OCI-LY7 (cell line): ENCODE results near the gene RAPGEF2. TPM values are rescaled to one million over a fixed set of nuclear protein-coding genes. Genes with fewer than 3 reads are reported as not detected.

ENCODE experiments used
- BruUV-seq: library from RNA; stranded (reverse); fragments of 400-500 nt; replicated peaks from 2 replicates; lab custom pipeline; 2021; lab: Mats Ljungman, UMichigan
- CTCF ChIA-PET: fragments of 300-600 bp; sonication (Branson Sonifier 250); formaldehyde crosslinking; loops from one replicate; lab custom pipeline; 2022; ENCODE audit warnings: antibody characterized with exemption; ENCODE audit not compliant: unreplicated experiment; lab: Charles Lee
- POLR2A ChIA-PET: fragments of 300-600 bp; sonication (Branson Sonifier 250); formaldehyde crosslinking; loops from one replicate; lab custom pipeline; 2022; ENCODE audit warnings: antibody characterized with exemption; lab: Charles Lee
- DNase-seq: peaks from one replicate; pipeline ENCODE4 v3.0.0-alpha.2; 2015; ENCODE audit warnings: low spot score
- H2AFZ ChIP-seq: fragments of 200-600 bp; sonication (generic), shearing (Covaris generic); 2 replicates; pipeline ENCODE4 v1.6.1; 2014; ENCODE audit warnings: mild to moderate bottlenecking, antibody characterized with exemption, low read length, moderate library complexity
- H3K27ac ChIP-seq: fragments of 200-600 bp; sonication (generic); 2 replicates; pipeline ENCODE4 v1.5.1; 2014; ENCODE audit warnings: mixed run types, low read depth, mild to moderate bottlenecking, moderate library complexity, low read length, inconsistent platforms; ENCODE audit not compliant: poor library complexity, severe bottlenecking
- H3K36me3 ChIP-seq: fragments of 200-600 bp; sonication (generic); 2 replicates; pipeline ENCODE4 v1.6.1; 2014; ENCODE audit warnings: mild to moderate bottlenecking, antibody characterized with exemption, low read length, moderate library complexity, mixed read lengths; ENCODE audit not compliant: insufficient read depth
- H3K4me1 ChIP-seq: fragments of 200-600 bp; sonication (generic); 2 replicates; pipeline ENCODE4 v1.5.1; 2014; ENCODE audit warnings: mild to moderate bottlenecking, low read length; ENCODE audit not compliant: insufficient read depth, poor library complexity, severe bottlenecking
- H3K4me2 ChIP-seq: fragments of 200-600 bp; sonication (generic); 2 replicates; pipeline ENCODE4 v1.6.1; 2014; ENCODE audit warnings: mild to moderate bottlenecking, low read length
- H3K4me3 ChIP-seq: fragments of 200-600 bp; sonication (generic); 2 replicates; pipeline ENCODE4 v1.5.1; 2014; ENCODE audit warnings: mild to moderate bottlenecking, low read depth, low read length; ENCODE audit not compliant: poor library complexity, severe bottlenecking
- H3K79me2 ChIP-seq: fragments of 200-600 bp; sonication (generic); 2 replicates; pipeline ENCODE4 v1.6.1; 2016; ENCODE audit warnings: low read depth, mild to moderate bottlenecking, low read length, moderate library complexity, mixed read lengths; ENCODE audit not compliant: insufficient read depth
- H3K9me2 ChIP-seq: fragments of 200-600 bp; sonication (generic); 2 replicates; pipeline ENCODE4 v1.6.1; 2016; ENCODE audit warnings: mild to moderate bottlenecking, low read length, mixed read lengths; ENCODE audit not compliant: insufficient read depth
- H3K9me3 ChIP-seq: fragments of 200-600 bp; sonication (generic); 2 replicates; pipeline ENCODE4 v1.6.1; 2014; ENCODE audit warnings: mild to moderate bottlenecking, mixed run types, low read length, mixed read lengths
- H4K20me1 ChIP-seq: fragments of 200-600 bp; sonication (generic); 2 replicates; pipeline ENCODE4 v1.6.1; 2014; ENCODE audit warnings: mild to moderate bottlenecking, antibody characterized with exemption, low read length, moderate library complexity, mixed read lengths; ENCODE audit not compliant: insufficient read depth
- EZH2phosphoT487 ChIP-seq: fragments of 200-600 bp; sonication (generic); IDR thresholded peaks from 2 replicates; pipeline ENCODE4 v1.6.1; 2018; ENCODE audit warnings: low read depth, borderline replicate concordance, mild to moderate bottlenecking, mixed run types, antibody characterized with exemption, low read length, moderate library complexity, mixed read lengths
- intact Hi-C: fragments of 100-400 bp; cut with micrococcal nuclease; formaldehyde crosslinking; loops from one replicate; pipeline ENCODE4 v1.10.0; 2022; ENCODE audit not compliant: unreplicated experiment
- total RNA-seq, 2 experiments: library from RNA; depleted of rRNA in 1 of 2; stranded (reverse); fragments of >200 nt in 1 of 2; shearing (Covaris generic) in 1 of 2; gene quantifications; 2 replicates each; pipeline ENCODE4 v1.2.3, GENCODE V29; 2014 to 2022
- TF ChIP-seq, protein P1 (sequence below): fragments of 200-600 bp; sonication (generic); conservative IDR thresholded peaks from 2 replicates; pipeline ENCODE4 v1.5.1; 2014; ENCODE audit warnings: mild to moderate bottlenecking, antibody characterized with exemption, low read length, moderate library complexity, mixed read lengths

RAPGEF2 gene
- total RNA-seq, 2 experiments from 2014 or later, result 4.6 to 6.5 TPM

DNA sequence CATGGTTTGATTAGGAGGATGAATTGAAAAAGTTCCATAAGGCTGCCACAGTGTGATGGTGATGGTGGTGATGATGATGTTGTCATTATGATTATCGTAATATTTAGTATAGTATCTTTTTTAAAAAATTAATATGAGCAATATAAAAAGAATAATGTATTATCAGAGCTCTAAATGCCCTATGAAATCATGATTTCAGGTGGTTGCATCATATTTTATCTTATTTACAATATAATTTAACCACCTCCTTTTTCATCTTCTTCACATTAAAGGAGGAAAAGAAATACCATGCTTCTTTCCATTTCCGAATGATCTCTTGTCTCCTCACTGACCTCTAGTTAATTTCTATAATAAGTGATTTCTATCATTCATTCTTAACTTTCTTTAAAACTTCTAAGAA is 225.9 kb downstream of the RAPGEF2 start:
- Histone ChIP-seq H2AFZ (no peak overlapping the region), H3K36me3 (no peaks in the 10 kb centered on the region), H4K20me1 (no peaks in the 10 kb centered on the region), H3K27ac (no peak overlapping the region), H3K9me3 (no peaks in the 10 kb centered on the region), H3K79me2 (no peaks in the 10 kb centered on the region), H3K4me3 (no peak overlapping the region), H3K9me2 (no peaks in the 10 kb centered on the region), H3K4me2 (no peak overlapping the region), H3K4me1 (no peaks in the 10 kb centered on the region)
- no TSS peak for BruUV-seq
- TF ChIP-seq, protein P1, sequence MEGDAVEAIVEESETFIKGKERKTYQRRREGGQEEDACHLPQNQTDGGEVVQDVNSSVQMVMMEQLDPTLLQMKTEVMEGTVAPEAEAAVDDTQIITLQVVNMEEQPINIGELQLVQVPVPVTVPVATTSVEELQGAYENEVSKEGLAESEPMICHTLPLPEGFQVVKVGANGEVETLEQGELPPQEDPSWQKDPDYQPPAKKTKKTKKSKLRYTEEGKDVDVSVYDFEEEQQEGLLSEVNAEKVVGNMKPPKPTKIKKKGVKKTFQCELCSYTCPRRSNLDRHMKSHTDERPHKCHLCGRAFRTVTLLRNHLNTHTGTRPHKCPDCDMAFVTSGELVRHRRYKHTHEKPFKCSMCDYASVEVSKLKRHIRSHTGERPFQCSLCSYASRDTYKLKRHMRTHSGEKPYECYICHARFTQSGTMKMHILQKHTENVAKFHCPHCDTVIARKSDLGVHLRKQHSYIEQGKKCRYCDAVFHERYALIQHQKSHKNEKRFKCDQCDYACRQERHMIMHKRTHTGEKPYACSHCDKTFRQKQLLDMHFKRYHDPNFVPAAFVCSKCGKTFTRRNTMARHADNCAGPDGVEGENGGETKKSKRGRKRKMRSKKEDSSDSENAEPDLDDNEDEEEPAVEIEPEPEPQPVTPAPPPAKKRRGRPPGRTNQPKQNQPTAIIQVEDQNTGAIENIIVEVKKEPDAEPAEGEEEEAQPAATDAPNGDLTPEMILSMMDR, result no peak
- TF ChIP-seq EZH2phosphoT487, result no peak
- DNase-seq, result no peak
- ChIA-PET CTCF (no interaction called here), POLR2A (interaction anchor here (0.5 kb wide), 1 partner anchor 46 kb away, joined by 3 read pairs; no protein-coding TSS in a partner anchor)
- intact Hi-C loops, result no loop called here

GRCh38 chr4:159334461-159334860 is 231.6 kb downstream of the RAPGEF2 start:
- Histone ChIP-seq H3K4me3 (no peak overlapping the region), H3K4me2 (no peak overlapping the region), H3K27ac (no peak overlapping the region), H3K9me2 (no peaks in the 10 kb centered on the region), H3K4me1 (no peaks in the 10 kb centered on the region), H3K36me3 (no peaks in the 10 kb centered on the region), H3K79me2 (no peaks in the 10 kb centered on the region), H2AFZ (no peak overlapping the region), H4K20me1 (no peaks in the 10 kb centered on the region), H3K9me3 (no peaks in the 10 kb centered on the region)
- intact Hi-C loops, result no loop called here
- ChIA-PET POLR2A (interaction anchor here (0.6 to 1.0 kb wide), 5 partner anchors 9 to 104 kb away, joined by 3 to 7 read pairs (median 4); no protein-coding TSS in a partner anchor), CTCF (no interaction called here)
- DNase-seq, result no peak
- TF ChIP-seq, protein P1, result no peak
- no peak for TF ChIP-seq EZH2phosphoT487
- BruUV-seq, result no TSS peak

- no peak for DNase-seq
- no TSS peak for BruUV-seq
- Histone ChIP-seq H3K9me3 (no peaks in the 10 kb centered on the region), H3K36me3 (no peaks in the 10 kb centered on the region), H3K4me3 (no peak overlapping the region), H3K4me1 (no peaks in the 10 kb centered on the region), H2AFZ (no peak overlapping the region), H3K4me2 (no peak overlapping the region), H3K79me2 (no peaks in the 10 kb centered on the region; the same call in 1 of the 2 replicates), H3K9me2 (no peaks in the 10 kb centered on the region), H4K20me1 (no peaks in the 10 kb centered on the region), H3K27ac (no peak overlapping the region)
- CTCF ChIA-PET, result no interaction called here
- no peak for TF ChIP-seq EZH2phosphoT487
- TF ChIP-seq, protein P1, result no peak
- intact Hi-C loops, result no loop called here
- POLR2A ChIA-PET, result interaction anchor here (0.7 kb wide), 1 partner anchor 1078 kb away, joined by 3 read pairs; no protein-coding TSS in a partner anchor
Observed at GRCh38 chr4:159337041-159337440, 234.2 kb downstream of the RAPGEF2 start.
